Liver (tissue), 9 donors: ENCODE results near the gene RAP1B. TPM values are rescaled to one million over a fixed set of nuclear protein-coding genes. Genes with fewer than 3 reads are reported as not detected.

Source experiments
- DNase-seq: peaks from one replicate; pipeline ENCODE4 v3.0.0-alpha.2; 2017; ENCODE audit warnings: low spot score
- H3K27ac ChIP-seq, 2 donors: one replicate each; pipeline ENCODE4 v1.7.0; 2013; ENCODE audit warnings: inconsistent platforms in 2 of 2, low read length in 2 of 2, control low read depth in 1 of 2, low read depth in 1 of 2, mild to moderate bottlenecking in 1 of 2
- H3K27me3 ChIP-seq, 4 donors: one replicate each; pipeline versions ENCODE4 v1.6.1 to v1.7.0; 2013; ENCODE audit warnings: low read length in 3 of 4, inconsistent platforms in 1 of 4, mild to moderate bottlenecking in 1 of 4, moderate library complexity in 1 of 4; ENCODE audit not compliant: control insufficient read depth in 4 of 4, insufficient read depth in 4 of 4
- H3K36me3 ChIP-seq, 4 donors: one replicate each; pipeline versions ENCODE4 v1.6.1 to v1.7.0; 2013; ENCODE audit warnings: low read length in 3 of 4, mild to moderate bottlenecking in 3 of 4, low read depth in 1 of 4, moderate library complexity in 1 of 4; ENCODE audit not compliant: control insufficient read depth in 4 of 4, insufficient read depth in 3 of 4
- H3K4me1 ChIP-seq, 4 donors: one replicate each; pipeline versions ENCODE4 v1.6.1 to v1.7.0; 2013; ENCODE audit warnings: low read length in 3 of 4, mild to moderate bottlenecking in 3 of 4, moderate library complexity in 1 of 4; ENCODE audit not compliant: control insufficient read depth in 4 of 4, insufficient read depth in 4 of 4
- H3K4me3 ChIP-seq, 3 donors: one replicate each; pipeline versions ENCODE4 v1.6.1 to v1.7.0; 2013; ENCODE audit warnings: low read length in 3 of 3, control low read depth in 1 of 3, low read depth in 1 of 3, mild to moderate bottlenecking in 1 of 3
- H3K9ac ChIP-seq, 2 donors: one replicate each; pipeline ENCODE4 v1.7.0; 2013; ENCODE audit warnings: low read length in 2 of 2, mild to moderate bottlenecking in 2 of 2, moderate library complexity in 2 of 2, control low read depth in 1 of 2, low read depth in 1 of 2
- H3K9me3 ChIP-seq, 4 donors: one replicate each; pipeline versions ENCODE4 v1.6.1 to v1.7.0; 2013; ENCODE audit warnings: low read length in 3 of 4; ENCODE audit not compliant: control insufficient read depth in 4 of 4
- EGR1 ChIP-seq, 2 donors: IDR thresholded peaks; 2 replicates each; pipeline ENCODE4 v1.6.1; 2016 to 2018; ENCODE audit warnings: antibody characterized with exemption in 2 of 2, low read depth in 2 of 2
- FOXA1 ChIP-seq: IDR thresholded peaks from 2 replicates; pipeline ENCODE4 v1.6.1; 2016; ENCODE audit warnings: antibody characterized with exemption
- FOXA2 ChIP-seq: IDR thresholded peaks from 2 replicates; pipeline ENCODE4 v1.6.1; 2016; ENCODE audit warnings: antibody characterized with exemption
- HNF4A ChIP-seq, 2 donors: conservative IDR thresholded peaks; 2 replicates each; pipeline ENCODE4 v1.6.1; 2016; ENCODE audit warnings: antibody characterized with exemption in 2 of 2, mild to moderate bottlenecking in 2 of 2
- HNF4G ChIP-seq: IDR thresholded peaks from 2 replicates; pipeline ENCODE4 v1.6.1; 2016; ENCODE audit warnings: antibody characterized with exemption
- JUND ChIP-seq, 2 donors: IDR thresholded peaks; 2 replicates each; pipeline ENCODE4 v1.6.1; 2016; ENCODE audit warnings: antibody characterized with exemption in 2 of 2
- NR2F2 ChIP-seq: IDR thresholded peaks from 2 replicates; pipeline ENCODE4 v1.6.1; 2016; ENCODE audit warnings: antibody characterized with exemption
- RAD21 ChIP-seq, 2 donors: IDR thresholded peaks; 2 replicates each; pipeline ENCODE4 v1.6.1; 2016; ENCODE audit warnings: antibody characterized with exemption in 2 of 2, mild to moderate bottlenecking in 2 of 2
- RXRA ChIP-seq, 2 donors: IDR thresholded peaks; 2 replicates each; pipeline ENCODE4 v1.6.1; 2017 to 2018; ENCODE audit warnings: antibody characterized with exemption in 2 of 2, mild to moderate bottlenecking in 1 of 2
- SP1 ChIP-seq: IDR thresholded peaks from 2 replicates; pipeline ENCODE4 v1.6.1; 2018; ENCODE audit warnings: antibody characterized with exemption, mild to moderate bottlenecking
- TAF1 ChIP-seq: conservative IDR thresholded peaks from 2 replicates; pipeline ENCODE4 v1.6.1; 2016; ENCODE audit warnings: antibody characterized with exemption, mild to moderate bottlenecking
- WGBS: extraction: QIAGEN DNeasy Blood & Tissue Kit; methylation state at CpG from one replicate; pipeline ENCODE4 v1.1.7; 2013; 5-methylcytosine and 5-hydroxymethylcytosine counted together
- polyA plus RNA-seq, 2 donors: library from polyadenylated mRNA; stranded (reverse) in 1 of 2; unstranded in 1 of 2; fragments of 200-250 nt in 1 of 2; fragments of >200 nt in 1 of 2; fragmentation: Nextera tagmentation in 1 of 2; extraction: Ambion mirVana in 1 of 2; gene quantifications; one replicate each; pipeline versions ENCODE4 v1.2.1 to v1.2.3, GENCODE V29; 2013 to 2015
- total RNA-seq, 2 donors: library from RNA; depleted of rRNA; stranded (reverse); fragments of >200 nt; gene quantifications; one replicate each; pipeline ENCODE4 v1.2.3, GENCODE V29; 2014
- TF ChIP-seq, protein P1 (sequence below): fragments of 150-350 bp; IDR thresholded peaks from 2 replicates; pipeline ENCODE4 v1.5.1; 2017; ENCODE audit warnings: improper control_type of control experiment, low read depth, low read length; ENCODE audit not compliant: missing input control
- TF ChIP-seq, protein P2 (sequence below): IDR thresholded peaks from 2 replicates; pipeline ENCODE4 v1.6.1; 2016; ENCODE audit warnings: antibody characterized with exemption
- TF ChIP-seq, protein P3 (sequence below): IDR thresholded peaks from 2 replicates; pipeline ENCODE4 v1.6.1; 2016; ENCODE audit warnings: antibody characterized with exemption
- TF ChIP-seq, protein P4 (sequence below): IDR thresholded peaks from 2 replicates; pipeline ENCODE4 v1.6.1; 2016; ENCODE audit warnings: antibody characterized with exemption, mild to moderate bottlenecking
- TF ChIP-seq, protein P5 (sequence below): IDR thresholded peaks from 2 replicates; pipeline ENCODE4 v1.6.1; 2016; ENCODE audit warnings: antibody characterized with exemption
- donor health status: healthy.
- donor health status: healthy.
- donor health status: healthy.
- donor health status: healthy.
- donor health status: healthy.

Gene RAP1B
- total and polyA plus RNA-seq, 4 donors, result 56.2 to 123 (median 72.4) TPM

DNA sequence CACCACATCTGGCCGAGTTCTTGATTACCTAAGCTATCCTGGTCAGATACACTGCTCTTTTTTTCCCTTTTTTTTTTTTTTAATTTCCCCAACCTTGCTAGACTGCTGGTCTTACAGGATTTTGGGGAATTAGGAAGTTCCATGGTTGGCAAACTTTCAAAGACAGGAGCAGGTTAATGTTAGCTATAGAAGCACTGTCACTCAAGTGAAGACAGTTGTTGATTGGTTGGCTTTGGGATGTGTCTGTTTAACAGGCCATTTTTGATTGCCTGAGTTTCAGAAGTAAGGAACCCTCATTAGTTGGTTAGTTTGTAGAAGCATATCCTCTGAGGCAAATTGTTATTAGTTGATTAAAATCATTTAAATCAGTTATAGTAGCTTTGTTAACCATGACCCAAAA lies 36.8 kb downstream of the RAP1B start (continued):
- TF ChIP-seq, protein P1, sequence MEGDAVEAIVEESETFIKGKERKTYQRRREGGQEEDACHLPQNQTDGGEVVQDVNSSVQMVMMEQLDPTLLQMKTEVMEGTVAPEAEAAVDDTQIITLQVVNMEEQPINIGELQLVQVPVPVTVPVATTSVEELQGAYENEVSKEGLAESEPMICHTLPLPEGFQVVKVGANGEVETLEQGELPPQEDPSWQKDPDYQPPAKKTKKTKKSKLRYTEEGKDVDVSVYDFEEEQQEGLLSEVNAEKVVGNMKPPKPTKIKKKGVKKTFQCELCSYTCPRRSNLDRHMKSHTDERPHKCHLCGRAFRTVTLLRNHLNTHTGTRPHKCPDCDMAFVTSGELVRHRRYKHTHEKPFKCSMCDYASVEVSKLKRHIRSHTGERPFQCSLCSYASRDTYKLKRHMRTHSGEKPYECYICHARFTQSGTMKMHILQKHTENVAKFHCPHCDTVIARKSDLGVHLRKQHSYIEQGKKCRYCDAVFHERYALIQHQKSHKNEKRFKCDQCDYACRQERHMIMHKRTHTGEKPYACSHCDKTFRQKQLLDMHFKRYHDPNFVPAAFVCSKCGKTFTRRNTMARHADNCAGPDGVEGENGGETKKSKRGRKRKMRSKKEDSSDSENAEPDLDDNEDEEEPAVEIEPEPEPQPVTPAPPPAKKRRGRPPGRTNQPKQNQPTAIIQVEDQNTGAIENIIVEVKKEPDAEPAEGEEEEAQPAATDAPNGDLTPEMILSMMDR, result no peak
- TF ChIP-seq, protein P2, sequence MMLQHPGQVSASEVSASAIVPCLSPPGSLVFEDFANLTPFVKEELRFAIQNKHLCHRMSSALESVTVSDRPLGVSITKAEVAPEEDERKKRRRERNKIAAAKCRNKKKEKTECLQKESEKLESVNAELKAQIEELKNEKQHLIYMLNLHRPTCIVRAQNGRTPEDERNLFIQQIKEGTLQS, result no peak

DNA sequence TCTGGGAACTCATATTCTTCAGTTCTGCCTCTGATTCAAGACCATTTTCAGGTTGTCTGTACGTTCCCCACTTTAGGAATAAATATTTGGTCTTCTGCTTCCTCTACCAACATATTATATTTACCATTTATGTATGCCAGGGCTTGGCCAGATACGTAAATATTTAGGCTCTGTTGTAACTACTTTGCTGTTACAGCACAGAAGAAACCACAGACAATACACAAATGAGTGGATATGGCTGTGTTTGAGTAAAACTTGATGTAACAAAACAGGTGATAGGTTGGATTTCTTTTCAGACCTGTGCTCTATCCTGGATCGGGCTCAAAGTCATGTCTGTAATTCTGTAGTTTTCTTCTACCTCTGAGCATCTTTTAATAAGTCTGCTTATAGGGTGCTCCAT lies 37.5 kb downstream of the RAP1B start:
- H3K4me3 ChIP-seq, result no peak overlapping the region
- TF ChIP-seq EGR1 (IDR thresholded peaks at IDR 0.05; ENCODE audit: low read depth in 2 of 2) (no peak), TAF1 (no peak), NR2F2 (no peak), RAD21 (IDR thresholded peaks at IDR 0.05) (no peak), HNF4A (conservative IDR thresholded peaks at IDR 0.05) (no peak), HNF4G (no peak), JUND (IDR thresholded peaks at IDR 0.05) (no peak), SP1 (no peak), RXRA (IDR thresholded peaks at IDR 0.05) (no peak), FOXA1 (no peak), FOXA2 (no peak)
- TF ChIP-seq, protein P3, sequence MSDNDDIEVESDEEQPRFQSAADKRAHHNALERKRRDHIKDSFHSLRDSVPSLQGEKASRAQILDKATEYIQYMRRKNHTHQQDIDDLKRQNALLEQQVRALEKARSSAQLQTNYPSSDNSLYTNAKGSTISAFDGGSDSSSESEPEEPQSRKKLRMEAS, result no peak
- TF ChIP-seq, protein P2, result no peak
- TF ChIP-seq, protein P4, sequence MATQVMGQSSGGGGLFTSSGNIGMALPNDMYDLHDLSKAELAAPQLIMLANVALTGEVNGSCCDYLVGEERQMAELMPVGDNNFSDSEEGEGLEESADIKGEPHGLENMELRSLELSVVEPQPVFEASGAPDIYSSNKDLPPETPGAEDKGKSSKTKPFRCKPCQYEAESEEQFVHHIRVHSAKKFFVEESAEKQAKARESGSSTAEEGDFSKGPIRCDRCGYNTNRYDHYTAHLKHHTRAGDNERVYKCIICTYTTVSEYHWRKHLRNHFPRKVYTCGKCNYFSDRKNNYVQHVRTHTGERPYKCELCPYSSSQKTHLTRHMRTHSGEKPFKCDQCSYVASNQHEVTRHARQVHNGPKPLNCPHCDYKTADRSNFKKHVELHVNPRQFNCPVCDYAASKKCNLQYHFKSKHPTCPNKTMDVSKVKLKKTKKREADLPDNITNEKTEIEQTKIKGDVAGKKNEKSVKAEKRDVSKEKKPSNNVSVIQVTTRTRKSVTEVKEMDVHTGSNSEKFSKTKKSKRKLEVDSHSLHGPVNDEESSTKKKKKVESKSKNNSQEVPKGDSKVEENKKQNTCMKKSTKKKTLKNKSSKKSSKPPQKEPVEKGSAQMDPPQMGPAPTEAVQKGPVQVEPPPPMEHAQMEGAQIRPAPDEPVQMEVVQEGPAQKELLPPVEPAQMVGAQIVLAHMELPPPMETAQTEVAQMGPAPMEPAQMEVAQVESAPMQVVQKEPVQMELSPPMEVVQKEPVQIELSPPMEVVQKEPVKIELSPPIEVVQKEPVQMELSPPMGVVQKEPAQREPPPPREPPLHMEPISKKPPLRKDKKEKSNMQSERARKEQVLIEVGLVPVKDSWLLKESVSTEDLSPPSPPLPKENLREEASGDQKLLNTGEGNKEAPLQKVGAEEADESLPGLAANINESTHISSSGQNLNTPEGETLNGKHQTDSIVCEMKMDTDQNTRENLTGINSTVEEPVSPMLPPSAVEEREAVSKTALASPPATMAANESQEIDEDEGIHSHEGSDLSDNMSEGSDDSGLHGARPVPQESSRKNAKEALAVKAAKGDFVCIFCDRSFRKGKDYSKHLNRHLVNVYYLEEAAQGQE, result no peak
- TF ChIP-seq, protein P5, sequence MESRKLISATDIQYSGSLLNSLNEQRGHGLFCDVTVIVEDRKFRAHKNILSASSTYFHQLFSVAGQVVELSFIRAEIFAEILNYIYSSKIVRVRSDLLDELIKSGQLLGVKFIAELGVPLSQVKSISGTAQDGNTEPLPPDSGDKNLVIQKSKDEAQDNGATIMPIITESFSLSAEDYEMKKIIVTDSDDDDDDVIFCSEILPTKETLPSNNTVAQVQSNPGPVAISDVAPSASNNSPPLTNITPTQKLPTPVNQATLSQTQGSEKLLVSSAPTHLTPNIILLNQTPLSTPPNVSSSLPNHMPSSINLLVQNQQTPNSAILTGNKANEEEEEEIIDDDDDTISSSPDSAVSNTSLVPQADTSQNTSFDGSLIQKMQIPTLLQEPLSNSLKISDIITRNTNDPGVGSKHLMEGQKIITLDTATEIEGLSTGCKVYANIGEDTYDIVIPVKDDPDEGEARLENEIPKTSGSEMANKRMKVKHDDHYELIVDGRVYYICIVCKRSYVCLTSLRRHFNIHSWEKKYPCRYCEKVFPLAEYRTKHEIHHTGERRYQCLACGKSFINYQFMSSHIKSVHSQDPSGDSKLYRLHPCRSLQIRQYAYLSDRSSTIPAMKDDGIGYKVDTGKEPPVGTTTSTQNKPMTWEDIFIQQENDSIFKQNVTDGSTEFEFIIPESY, result no peak
- DNase-seq, result no peak
- no peaks in the 10 kb centered on the region for H3K9me3 ChIP-seq
- peaks cover 0 to 23% (median 11%) of the 10 kb centered on the region in 4 donors for H3K36me3 ChIP-seq
- WGBS, result 78% methylated on average over 3 of the region's 3 CpGs
- peaks cover 0 to 8% (median 2%) of the 10 kb centered on the region in 4 donors for H3K4me1 ChIP-seq
- no peak overlapping the region for H3K27ac ChIP-seq
- H3K27me3 ChIP-seq, result no peaks in the 10 kb centered on the region
- no peak overlapping the region for H3K9ac ChIP-seq
